Memory B cell (primary cell): ENCODE measurements around the gene TCF4.

Experiments used
- ATAC-seq: fragments of 150-1000 bp; cut with Tn5 transposase; 2 replicates; pipeline ENCODE4 v1.10.0; 2021; ENCODE audit warnings: low read depth, mild to moderate bottlenecking, moderate library complexity
- DNase-seq, 2 donors: peaks; one replicate each; pipeline ENCODE4 v3.0.0; 2022; ENCODE audit warnings: low spot score in 2 of 2
- H3K27ac Mint-ChIP-seq: one replicate; pipeline ENCODE4 v1.8.0; 2022; ENCODE audit warnings: mild to moderate bottlenecking, moderate library complexity, mixed read lengths
- H3K27me3 Mint-ChIP-seq: one replicate; pipeline ENCODE4 v1.8.0; 2022; ENCODE audit warnings: mixed read lengths
- H3K36me3 Mint-ChIP-seq: one replicate; pipeline ENCODE4 v1.8.0; 2022; ENCODE audit warnings: mild to moderate bottlenecking, mixed read lengths
- H3K4me1 Mint-ChIP-seq: one replicate; pipeline ENCODE4 v1.8.0; 2022; ENCODE audit warnings: mixed read lengths
- H3K4me3 Mint-ChIP-seq: one replicate; pipeline ENCODE4 v1.8.0; 2022; ENCODE audit warnings: mild to moderate bottlenecking, moderate library complexity, mixed read lengths
- H3K9me3 Mint-ChIP-seq: one replicate; pipeline ENCODE4 v1.8.0; 2022; ENCODE audit warnings: mixed read lengths

Gene TCF4

GRCh38 chr18:55499526-55499925 is 88.5 kb downstream of the TCF4 start:
- Mint-ChIP-seq H3K36me3 (no peaks in the 10 kb centered on the region), H3K4me1 (peaks cover 6% of the 10 kb centered on the region), H3K27me3 (no peaks in the 10 kb centered on the region), H3K9me3 (no peaks in the 10 kb centered on the region), H3K4me3 (no peak overlapping the region), H3K27ac (no peak overlapping the region)
- no peak for ATAC-seq
- DNase-seq: no peak

GRCh38 chr18:55497825-55498403 is 90.1 kb downstream of the TCF4 start:
- Mint-ChIP-seq H3K27me3 (no peaks in the 10 kb centered on the region), H3K36me3 (no peaks in the 10 kb centered on the region), H3K4me1 (peaks cover 6% of the 10 kb centered on the region), H3K4me3 (no peak overlapping the region), H3K27ac (no peak overlapping the region), H3K9me3 (no peaks in the 10 kb centered on the region)
- ATAC-seq (no peak), DNase-seq (no peak)

DNA sequence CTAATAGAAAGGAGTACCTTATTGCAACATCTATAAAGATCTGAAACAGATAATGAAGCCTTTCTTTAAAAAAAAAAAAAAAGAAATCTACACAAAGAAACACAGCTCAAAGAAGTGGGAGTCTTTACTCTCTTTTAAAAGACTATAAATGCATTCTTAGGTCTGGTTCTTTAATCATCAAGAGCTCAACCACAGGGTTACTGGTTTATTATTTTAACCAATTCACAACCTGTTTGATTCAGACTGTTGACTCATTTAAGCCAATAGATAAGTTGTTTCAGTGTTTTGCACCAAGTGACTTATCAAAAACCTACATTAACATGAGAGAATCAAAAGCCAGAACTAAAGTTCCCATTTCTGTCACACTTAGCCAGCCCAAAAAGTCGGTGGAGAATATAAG is 93.1 kb downstream of the TCF4 start:
- Mint-ChIP-seq H3K36me3 (no peaks in the 10 kb centered on the region), H3K4me1 (peaks cover 2% of the 10 kb centered on the region), H3K27me3 (peaks cover 2% of the 10 kb centered on the region), H3K4me3 (no peak overlapping the region), H3K27ac (no peak overlapping the region), H3K9me3 (no peaks in the 10 kb centered on the region)
- DNase-seq: no peak
- no peak for ATAC-seq

GRCh38 chr18:55494441-55494840 is 93.6 kb downstream of the TCF4 start:
- H3K4me1 Mint-ChIP-seq: peaks cover 6% of the 10 kb centered on the region
- no peak for DNase-seq
- no peak for ATAC-seq
- H3K4me3 Mint-ChIP-seq: no peak overlapping the region
- H3K36me3 Mint-ChIP-seq: no peaks in the 10 kb centered on the region
- no peak overlapping the region for H3K27ac Mint-ChIP-seq
- H3K9me3 Mint-ChIP-seq: no peaks in the 10 kb centered on the region
- H3K27me3 Mint-ChIP-seq: peaks cover 4% of the 10 kb centered on the region

GRCh38 chr18:55491616-55492015 is 96.4 kb downstream of the TCF4 start:
- H3K27ac Mint-ChIP-seq: no peak overlapping the region

GRCh38 chr18:55489034-55489986 is 98.7 kb downstream of the TCF4 start:
- H3K4me1 Mint-ChIP-seq: peaks cover 15% of the 10 kb centered on the region
- peak overlapping the region; percentile 70 for H3K27ac Mint-ChIP-seq
- H3K4me3 Mint-ChIP-seq: peak overlapping the region; percentile 75
- ATAC-seq (peak; percentile 87), DNase-seq (peak in 1 of 2 donors; percentile 30)
- H3K36me3 Mint-ChIP-seq: no peaks in the 10 kb centered on the region
- no peaks in the 10 kb centered on the region for H3K9me3 Mint-ChIP-seq
- peaks cover 4% of the 10 kb centered on the region for H3K27me3 Mint-ChIP-seq

More at GRCh38 chr18:55491616-55492015, 96.4 kb downstream of the TCF4 start:
- H3K27me3 Mint-ChIP-seq: peaks cover 4% of the 10 kb centered on the region
- DNase-seq (no peak), ATAC-seq (no peak)
- H3K9me3 Mint-ChIP-seq: no peaks in the 10 kb centered on the region
- H3K36me3 Mint-ChIP-seq: no peaks in the 10 kb centered on the region
- peaks cover 11% of the 10 kb centered on the region for H3K4me1 Mint-ChIP-seq
- no peak overlapping the region for H3K4me3 Mint-ChIP-seq

DNA sequence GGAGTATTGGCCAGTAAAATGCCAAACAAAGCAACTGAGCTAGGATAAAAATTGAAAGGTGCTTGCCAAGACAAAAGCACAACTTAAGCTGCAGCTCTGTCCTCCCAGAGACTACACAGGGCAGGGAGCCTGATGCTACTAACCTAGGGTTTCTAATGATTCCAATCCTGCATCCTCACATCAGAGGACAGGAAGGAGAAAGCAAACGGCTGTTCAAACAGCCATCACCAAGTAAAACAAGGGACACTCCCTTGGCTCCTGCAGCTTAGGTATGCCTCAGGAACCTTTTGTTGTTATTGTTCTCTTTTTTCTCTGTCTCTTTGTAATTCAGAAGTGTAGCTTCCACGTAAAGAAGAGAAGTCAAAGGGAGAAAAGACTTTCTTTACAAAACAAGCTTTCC is 99.5 kb downstream of the TCF4 start:
- no peaks in the 10 kb centered on the region for H3K36me3 Mint-ChIP-seq
- peaks cover 4% of the 10 kb centered on the region for H3K27me3 Mint-ChIP-seq
- no peaks in the 10 kb centered on the region for H3K9me3 Mint-ChIP-seq
- DNase-seq: no peak
- H3K4me1 Mint-ChIP-seq: peaks cover 13% of the 10 kb centered on the region
- ATAC-seq: no peak
- peak overlapping the region; percentile 4 for H3K27ac Mint-ChIP-seq
- H3K4me3 Mint-ChIP-seq: no peak overlapping the region

DNA sequence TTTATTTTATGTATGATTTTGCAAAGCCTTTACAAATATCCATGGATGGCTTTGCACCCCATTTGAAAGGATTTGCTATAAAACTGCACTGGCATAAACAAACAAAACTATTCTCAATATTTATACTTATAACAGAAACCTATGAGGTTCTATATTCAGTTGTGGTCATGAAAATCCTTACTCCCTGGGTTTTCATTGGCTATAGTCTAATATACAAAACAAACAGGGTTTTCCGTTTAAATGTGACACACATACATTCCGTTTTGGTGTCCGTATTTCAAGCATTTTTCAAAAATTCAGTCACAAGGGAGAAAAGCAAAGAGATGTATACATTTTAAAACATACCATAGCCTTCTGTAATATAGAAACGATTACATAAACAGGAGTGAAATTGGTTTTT is 100.0 kb downstream of the TCF4 start:
- Mint-ChIP-seq H3K4me3 (no peak overlapping the region), H3K27ac (peak overlapping the region; percentile 4), H3K27me3 (peaks cover 4% of the 10 kb centered on the region), H3K36me3 (no peaks in the 10 kb centered on the region), H3K9me3 (no peaks in the 10 kb centered on the region), H3K4me1 (peaks cover 13% of the 10 kb centered on the region)
- ATAC-seq (no peak), DNase-seq (no peak)

GRCh38 chr18:55486936-55487335 is 101.1 kb downstream of the TCF4 start:
- ATAC-seq (no peak), DNase-seq (no peak)
- peaks cover 1% of the 10 kb centered on the region for H3K36me3 Mint-ChIP-seq
- no peak overlapping the region for H3K4me3 Mint-ChIP-seq
- peaks cover 2% of the 10 kb centered on the region for H3K27me3 Mint-ChIP-seq
- H3K4me1 Mint-ChIP-seq: peaks cover 13% of the 10 kb centered on the region
- H3K27ac Mint-ChIP-seq: no peak overlapping the region
- H3K9me3 Mint-ChIP-seq: no peaks in the 10 kb centered on the region

DNA sequence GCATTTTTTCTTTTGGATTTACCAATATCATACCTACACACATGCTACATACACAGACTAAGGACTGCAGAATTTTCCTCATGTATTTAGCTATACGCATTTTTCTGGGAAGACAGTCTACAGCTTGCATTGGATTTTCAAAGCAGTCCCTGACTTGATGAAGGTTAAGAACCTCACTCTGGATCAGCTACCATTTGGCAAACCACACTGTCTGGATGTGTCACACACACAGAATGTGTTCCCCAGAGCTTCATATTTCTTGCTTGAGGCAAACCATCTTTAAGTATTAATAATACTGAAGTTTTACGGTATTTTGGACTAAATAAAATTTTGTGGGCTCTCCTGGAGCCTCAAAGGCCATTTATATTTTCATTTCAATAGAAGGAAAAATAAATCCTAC is 102.3 kb downstream of the TCF4 start:
- peaks cover 2% of the 10 kb centered on the region for H3K27me3 Mint-ChIP-seq

DNA sequence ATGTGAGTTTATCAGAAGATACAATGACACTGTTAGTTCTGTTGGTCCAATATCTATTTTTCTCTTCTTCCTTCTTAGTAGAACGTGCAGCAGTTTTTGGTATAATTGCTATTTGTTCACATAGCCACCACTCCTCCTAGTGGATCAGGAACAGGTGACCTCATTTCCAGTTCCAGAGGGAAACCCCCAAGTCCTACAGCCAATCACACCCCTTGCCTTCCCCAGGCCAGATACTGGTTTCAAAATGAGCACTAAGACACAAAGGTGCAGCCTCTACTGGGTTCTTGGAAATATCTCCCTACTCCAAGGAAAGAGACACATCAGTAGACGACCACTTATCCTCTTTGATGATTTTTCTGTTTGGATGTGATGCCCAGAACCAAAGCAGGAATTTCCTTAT is 103.2 kb downstream of the TCF4 start:
- Mint-ChIP-seq H3K4me3 (no peak overlapping the region), H3K9me3 (no peaks in the 10 kb centered on the region), H3K4me1 (peaks cover 16% of the 10 kb centered on the region), H3K27ac (no peak overlapping the region), H3K27me3 (peaks cover 2% of the 10 kb centered on the region), H3K36me3 (peaks cover 3% of the 10 kb centered on the region)
- no peak for ATAC-seq
- DNase-seq: no peak

More for the DNA sequence above, 102.3 kb downstream of the TCF4 start:
- H3K36me3 Mint-ChIP-seq: peaks cover 3% of the 10 kb centered on the region
- no peak overlapping the region for H3K4me3 Mint-ChIP-seq
- H3K9me3 Mint-ChIP-seq: no peaks in the 10 kb centered on the region
- no peak overlapping the region for H3K27ac Mint-ChIP-seq
- H3K4me1 Mint-ChIP-seq: peaks cover 13% of the 10 kb centered on the region
- DNase-seq (no peak), ATAC-seq (no peak)

DNA sequence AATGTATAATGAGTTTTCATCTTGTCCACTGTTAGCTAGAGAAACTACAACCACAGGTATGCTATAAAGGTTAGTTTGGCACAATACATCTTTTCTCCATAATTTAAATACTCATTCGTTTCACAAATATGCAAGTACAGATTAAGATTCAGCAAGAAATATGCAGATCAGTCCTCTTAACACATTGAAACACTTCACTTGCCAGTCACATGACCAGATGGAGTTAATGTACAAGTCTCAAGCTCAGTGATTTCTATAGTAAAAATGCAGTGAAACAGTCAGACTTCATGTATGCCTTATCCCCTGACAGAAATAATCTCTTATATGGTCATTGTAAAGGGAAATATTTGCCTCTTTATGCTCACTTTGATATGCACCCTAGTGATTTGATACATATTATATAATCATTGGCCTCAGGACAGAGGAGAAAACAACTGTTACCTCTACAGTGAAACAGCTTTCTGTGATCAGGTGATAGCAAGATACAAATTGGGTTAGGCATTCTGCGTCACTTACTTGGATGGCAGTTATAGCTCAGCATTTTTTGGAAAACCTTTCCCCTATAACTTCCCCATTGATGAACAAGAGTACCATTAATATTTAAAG is 104.6 kb downstream of the TCF4 start:
- H3K4me3 Mint-ChIP-seq: no peak overlapping the region

DNA sequence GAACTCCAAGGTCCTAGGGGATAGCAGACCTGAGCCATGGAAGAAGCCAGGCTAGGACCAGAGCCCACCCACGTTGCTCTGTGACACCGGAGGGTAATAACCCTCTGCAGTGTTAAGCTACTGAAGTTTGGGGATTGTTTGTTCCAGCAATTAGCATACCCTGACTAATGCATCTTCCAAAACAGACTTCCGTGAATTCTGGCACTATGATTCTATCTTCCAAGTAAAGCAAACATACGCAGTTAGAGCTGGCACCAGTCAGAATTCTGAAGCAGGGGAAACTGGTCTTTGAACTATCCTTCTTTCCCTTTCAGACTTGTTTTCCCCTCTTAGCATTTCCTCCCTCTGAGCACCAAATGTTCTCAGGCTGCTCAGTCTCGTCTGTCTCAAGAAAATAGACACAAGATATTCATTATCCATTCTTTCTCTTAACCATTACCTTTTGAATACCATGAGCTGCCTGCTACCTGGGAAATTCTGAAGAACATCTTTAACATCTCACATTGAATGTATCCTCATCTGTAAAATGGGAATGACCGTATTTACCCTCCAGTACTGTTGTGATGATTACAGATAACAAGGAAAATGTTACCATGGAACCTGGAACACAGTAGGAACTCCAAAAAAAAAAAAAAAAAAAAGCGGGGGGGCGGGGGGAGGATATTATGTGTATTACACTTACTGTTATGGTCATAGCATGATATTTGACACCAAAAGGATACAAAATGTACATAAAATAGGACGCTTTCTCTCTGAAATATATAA is 108.2 kb downstream of the TCF4 start:
- H3K36me3 Mint-ChIP-seq: peaks cover 3% of the 10 kb centered on the region
- DNase-seq (no peak), ATAC-seq (no peak)
- H3K9me3 Mint-ChIP-seq: no peaks in the 10 kb centered on the region
- H3K27ac Mint-ChIP-seq: no peak overlapping the region
- no peaks in the 10 kb centered on the region for H3K27me3 Mint-ChIP-seq
- H3K4me3 Mint-ChIP-seq: no peak overlapping the region
- H3K4me1 Mint-ChIP-seq: peaks cover 19% of the 10 kb centered on the region

More for the DNA sequence above, 104.6 kb downstream of the TCF4 start:
- H3K36me3 Mint-ChIP-seq: peaks cover 3% of the 10 kb centered on the region
- H3K27me3 Mint-ChIP-seq: no peaks in the 10 kb centered on the region
- ATAC-seq (no peak), DNase-seq (no peak)
- peaks cover 13% of the 10 kb centered on the region for H3K4me1 Mint-ChIP-seq
- no peaks in the 10 kb centered on the region for H3K9me3 Mint-ChIP-seq
- H3K27ac Mint-ChIP-seq: no peak overlapping the region
